PFSK-1 (cell line): ENCODE measurements around the gene NOTUM.
A peak's percentile ranks its signal among the peaks of the same experiment; 100 is the strongest.

Experiments
- FOXP2 ChIP-seq: optimal IDR thresholded peaks from 2 replicates; pipeline ENCODE3; 2011; ENCODE audit warnings: borderline replicate concordance, control low read depth, inconsistent platforms; ENCODE audit not compliant: insufficient read depth; ENCODE audit errors: extremely low read length, extremely low read depth
- POLR2AphosphoS5 ChIP-seq: IDR thresholded peaks from 2 replicates; pipeline ENCODE4 v1.6.1; 2012; ENCODE audit warnings: low read depth, mild to moderate bottlenecking, control low read depth, low read length, moderate library complexity
- SIN3A ChIP-seq: IDR thresholded peaks from 2 replicates; pipeline ENCODE4 v1.6.1; 2012; ENCODE audit warnings: mild to moderate bottlenecking, low read length, moderate library complexity, borderline replicate concordance; ENCODE audit not compliant: insufficient read depth
- TAF1 ChIP-seq: IDR thresholded peaks from 2 replicates; pipeline ENCODE4 v1.6.1; 2012; ENCODE audit warnings: low read length, control low read depth, borderline replicate concordance; ENCODE audit not compliant: insufficient read depth
- TF ChIP-seq, protein P1 (sequence below), 2 experiments: IDR thresholded peaks; 2 replicates each; pipeline versions ENCODE4 v1.6.1 to v1.8.0; 2011 to 2012; ENCODE audit warnings: low read depth in 2 of 2, low read length in 2 of 2, control low read depth in 1 of 2, inconsistent platforms in 1 of 2, mild to moderate bottlenecking in 1 of 2, moderate library complexity in 1 of 2; ENCODE audit not compliant: insufficient read depth in 1 of 2

Gene NOTUM

GRCh38 chr17:82004517-82005455, 43.8 kb upstream of the NOTUM start:
- TF ChIP-seq POLR2AphosphoS5, result no peak

GRCh38 chr17:82003411-82004381, 42.7 kb upstream of the NOTUM start:
- no peak for TF ChIP-seq FOXP2
- TF ChIP-seq POLR2AphosphoS5, result no peak
- TF ChIP-seq, protein P1, sequence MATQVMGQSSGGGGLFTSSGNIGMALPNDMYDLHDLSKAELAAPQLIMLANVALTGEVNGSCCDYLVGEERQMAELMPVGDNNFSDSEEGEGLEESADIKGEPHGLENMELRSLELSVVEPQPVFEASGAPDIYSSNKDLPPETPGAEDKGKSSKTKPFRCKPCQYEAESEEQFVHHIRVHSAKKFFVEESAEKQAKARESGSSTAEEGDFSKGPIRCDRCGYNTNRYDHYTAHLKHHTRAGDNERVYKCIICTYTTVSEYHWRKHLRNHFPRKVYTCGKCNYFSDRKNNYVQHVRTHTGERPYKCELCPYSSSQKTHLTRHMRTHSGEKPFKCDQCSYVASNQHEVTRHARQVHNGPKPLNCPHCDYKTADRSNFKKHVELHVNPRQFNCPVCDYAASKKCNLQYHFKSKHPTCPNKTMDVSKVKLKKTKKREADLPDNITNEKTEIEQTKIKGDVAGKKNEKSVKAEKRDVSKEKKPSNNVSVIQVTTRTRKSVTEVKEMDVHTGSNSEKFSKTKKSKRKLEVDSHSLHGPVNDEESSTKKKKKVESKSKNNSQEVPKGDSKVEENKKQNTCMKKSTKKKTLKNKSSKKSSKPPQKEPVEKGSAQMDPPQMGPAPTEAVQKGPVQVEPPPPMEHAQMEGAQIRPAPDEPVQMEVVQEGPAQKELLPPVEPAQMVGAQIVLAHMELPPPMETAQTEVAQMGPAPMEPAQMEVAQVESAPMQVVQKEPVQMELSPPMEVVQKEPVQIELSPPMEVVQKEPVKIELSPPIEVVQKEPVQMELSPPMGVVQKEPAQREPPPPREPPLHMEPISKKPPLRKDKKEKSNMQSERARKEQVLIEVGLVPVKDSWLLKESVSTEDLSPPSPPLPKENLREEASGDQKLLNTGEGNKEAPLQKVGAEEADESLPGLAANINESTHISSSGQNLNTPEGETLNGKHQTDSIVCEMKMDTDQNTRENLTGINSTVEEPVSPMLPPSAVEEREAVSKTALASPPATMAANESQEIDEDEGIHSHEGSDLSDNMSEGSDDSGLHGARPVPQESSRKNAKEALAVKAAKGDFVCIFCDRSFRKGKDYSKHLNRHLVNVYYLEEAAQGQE (IDR thresholded peaks at IDR 0.05; ENCODE audit: insufficient read depth in 1 of 2, low read depth in 2 of 2, low read length in 2 of 2), result 0 out of 4 replicates have a peak, but pooled peaks of 1 of the 2 experiments have one; percentile 40

GRCh38 chr17:82001571-82002056, 40.6 kb upstream of the NOTUM start:
- TF ChIP-seq, protein P1 (IDR thresholded peaks at IDR 0.05; ENCODE audit: insufficient read depth in 1 of 2, low read depth in 2 of 2, low read length in 2 of 2), result no peak
- TF ChIP-seq SIN3A (no peak), POLR2AphosphoS5 (no peak), TAF1 (no peak), FOXP2 (no peak)

- TF ChIP-seq FOXP2 (no peak), POLR2AphosphoS5 (no peak), TAF1 (no peak), SIN3A (no peak)
- TF ChIP-seq, protein P1 (IDR thresholded peaks at IDR 0.05; ENCODE audit: insufficient read depth in 1 of 2, low read depth in 2 of 2, low read length in 2 of 2), result no peak
These were observed 40.0 kb upstream of the NOTUM start for GRCh38 chr17:82000803-82001570.
